Sigmoid colon (tissue), 4 donors: ENCODE measurements around the gene AP2A2.

ENCODE experiments used
- EP300 ChIP-seq, 4 donors: sonication (generic); formaldehyde crosslinking; IDR thresholded peaks; one replicate each; pipeline ENCODE4 v1.6.1; 2017; ENCODE audit warnings: antibody characterized with exemption in 4 of 4
- POLR2A ChIP-seq, 2 donors: fragments of 450-650 bp; IDR thresholded peaks; one replicate each; pipeline ENCODE4 v1.6.1; 2016; ENCODE audit warnings: antibody characterized with exemption in 2 of 2, mild to moderate bottlenecking in 2 of 2, moderate library complexity in 2 of 2
- TF ChIP-seq, protein P1 (sequence below), 4 experiments: fragments of 450-650 bp in 3 of 4; fragments of 200-600 bp in 1 of 4; IDR thresholded peaks; one replicate each; pipeline ENCODE4 v1.5.1; 2016 to 2019; ENCODE audit warnings: antibody characterized with exemption in 4 of 4, mild to moderate bottlenecking in 3 of 4, moderate library complexity in 2 of 4

GRCh38 chr11:986952-987305 is 61.3 kb downstream of the AP2A2 start:
- TF ChIP-seq EP300 (IDR thresholded peaks at IDR 0.05), result no peak
- TF ChIP-seq, protein P1, sequence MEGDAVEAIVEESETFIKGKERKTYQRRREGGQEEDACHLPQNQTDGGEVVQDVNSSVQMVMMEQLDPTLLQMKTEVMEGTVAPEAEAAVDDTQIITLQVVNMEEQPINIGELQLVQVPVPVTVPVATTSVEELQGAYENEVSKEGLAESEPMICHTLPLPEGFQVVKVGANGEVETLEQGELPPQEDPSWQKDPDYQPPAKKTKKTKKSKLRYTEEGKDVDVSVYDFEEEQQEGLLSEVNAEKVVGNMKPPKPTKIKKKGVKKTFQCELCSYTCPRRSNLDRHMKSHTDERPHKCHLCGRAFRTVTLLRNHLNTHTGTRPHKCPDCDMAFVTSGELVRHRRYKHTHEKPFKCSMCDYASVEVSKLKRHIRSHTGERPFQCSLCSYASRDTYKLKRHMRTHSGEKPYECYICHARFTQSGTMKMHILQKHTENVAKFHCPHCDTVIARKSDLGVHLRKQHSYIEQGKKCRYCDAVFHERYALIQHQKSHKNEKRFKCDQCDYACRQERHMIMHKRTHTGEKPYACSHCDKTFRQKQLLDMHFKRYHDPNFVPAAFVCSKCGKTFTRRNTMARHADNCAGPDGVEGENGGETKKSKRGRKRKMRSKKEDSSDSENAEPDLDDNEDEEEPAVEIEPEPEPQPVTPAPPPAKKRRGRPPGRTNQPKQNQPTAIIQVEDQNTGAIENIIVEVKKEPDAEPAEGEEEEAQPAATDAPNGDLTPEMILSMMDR (IDR thresholded peaks at IDR 0.05), result no peak
- TF ChIP-seq POLR2A (IDR thresholded peaks at IDR 0.05), result no peak
